Stimulated activated naive CD8-positive, alpha-beta T cell treated with anti-CD3 and anti-CD28 coated beads, Interleukin-15, Interleukin-2, amounts not matched to agents 100 U/mL and 50 U/mL, for 24 hours (primary cell): ENCODE results near the gene PRRC2B.
A peak's percentile ranks its signal among the peaks of the same experiment; 100 is the strongest.
"Not testable (repeated sequence)": the region's sequence is repeated elsewhere in the genome, so short reads cannot be mapped to it uniquely, and the experiment has no call there.

Source experiments
- ATAC-seq: fragments of 150-1000 bp; cut with Tn5 transposase; one replicate; pipeline ENCODE4 v1.10.0; 2021
- DNase-seq: peaks from one replicate; pipeline ENCODE4 v3.0.0; 2021

PRRC2B gene

GRCh38 chr9:131485728-131486422, 92.0 kb downstream of the PRRC2B start:
- DNase-seq (no peak), ATAC-seq (no peak)

- no peak for ATAC-seq
- no peak for DNase-seq
These were observed 93.1 kb downstream of the PRRC2B start for GRCh38 chr9:131487001-131487400.

GRCh38 chr9:131487621-131488031, 93.7 kb downstream of the PRRC2B start:
- ATAC-seq: no peak
- no peak for DNase-seq

- ATAC-seq: no peak
- no peak for DNase-seq
These were observed 96.6 kb downstream of the PRRC2B start for GRCh38 chr9:131490514-131490913.

- no peak for DNase-seq
- ATAC-seq: no peak
These were observed 97.3 kb downstream of the PRRC2B start for GRCh38 chr9:131491001-131491710.

- no peak for DNase-seq
- ATAC-seq: no peak
These were observed 98.2 kb downstream of the PRRC2B start for GRCh38 chr9:131492070-131492469.

- DNase-seq (no peak), ATAC-seq (no peak)
These were observed 100.5 kb downstream of the PRRC2B start for GRCh38 chr9:131494296-131494870.

- no peak for DNase-seq
These were observed 101.9 kb downstream of the PRRC2B start for GRCh38 chr9:131495785-131496184.

GRCh38 chr9:131496844-131497405, 103.0 kb downstream of the PRRC2B start:
- no peak for DNase-seq
- no peak for ATAC-seq

More at GRCh38 chr9:131495785-131496184, 101.9 kb downstream of the PRRC2B start:
- ATAC-seq: no peak

GRCh38 chr9:131499254-131499767, 105.4 kb downstream of the PRRC2B start:
- DNase-seq (no peak), ATAC-seq (no peak)

- ATAC-seq (peak; percentile 56), DNase-seq (peak; percentile 66)
These were observed 106.5 kb downstream of the PRRC2B start for GRCh38 chr9:131500377-131500776.

GRCh38 chr9:131500939-131501541, 107.2 kb downstream of the PRRC2B start:
- ATAC-seq (peak; percentile 63), DNase-seq (peak; percentile 73)

GRCh38 chr9:131502781-131503625, 109.1 kb downstream of the PRRC2B start, which contains the start of gene POMT1:
TSS of gene POMT1 (plus strand) at chr9:131502918. CDS start at chr9:131504219, 1,301 bp downstream.
- ATAC-seq (peak; percentile 54), DNase-seq (peak; percentile 91)

- peak; percentile 74 for ATAC-seq
- DNase-seq: peak; percentile 79
These were observed 110.0 kb downstream of the PRRC2B start for GRCh38 chr9:131503626-131504465.

GRCh38 chr9:131505012-131505411, 111.1 kb downstream of the PRRC2B start:
- ATAC-seq (no peak), DNase-seq (no peak)

GRCh38 chr9:131511416-131511815, 117.5 kb downstream of the PRRC2B start:
- DNase-seq: no peak
- ATAC-seq: no peak

- DNase-seq (no peak), ATAC-seq (no peak)
These were observed 118.0 kb downstream of the PRRC2B start for GRCh38 chr9:131511880-131512279.

- no peak for DNase-seq
- no peak for ATAC-seq
These were observed 119.3 kb downstream of the PRRC2B start for GRCh38 chr9:131513177-131513576.

GRCh38 chr9:131515559-131516031, 121.7 kb downstream of the PRRC2B start:
- ATAC-seq, DNase-seq: not testable (repeated sequence)

- ATAC-seq (no peak), DNase-seq (no peak)
These were observed 122.2 kb downstream of the PRRC2B start for GRCh38 chr9:131516100-131516499.
